NB4 (cell line): ENCODE results near the gene APOBEC3B.
"Not testable (repeated sequence)": the region's sequence is repeated elsewhere in the genome, so short reads cannot be mapped to it uniquely, and the experiment has no call there.

ENCODE experiments used
- DNase-seq: peaks from one replicate; pipeline ENCODE4 v3.0.0; 2010; ENCODE audit warnings: low read depth
- H3K4me3 ChIP-seq: one replicate; pipeline ENCODE4 v1.5.1; 2011; ENCODE audit warnings: mild to moderate bottlenecking, low read depth, low read length, moderate library complexity
- MYC ChIP-seq: IDR thresholded peaks from 2 replicates; pipeline ENCODE4 v1.6.1; 2011; ENCODE audit warnings: low read depth, low read length
- POLR2A ChIP-seq: IDR thresholded peaks from 2 replicates; pipeline ENCODE4 v1.6.1; 2011; ENCODE audit warnings: mild to moderate bottlenecking; ENCODE audit not compliant: insufficient read length; ENCODE audit errors: extremely low read depth
- TF ChIP-seq, protein P1 (sequence below): IDR thresholded peaks from 2 replicates; pipeline ENCODE4 v1.6.1; 2011; ENCODE audit warnings: low read depth, low read length
- TF ChIP-seq, protein P2 (sequence below): IDR thresholded peaks from one replicate; pipeline ENCODE4 v1.5.1; 2012; ENCODE audit warnings: low read depth, low read length

The APOBEC3B gene

DNA sequence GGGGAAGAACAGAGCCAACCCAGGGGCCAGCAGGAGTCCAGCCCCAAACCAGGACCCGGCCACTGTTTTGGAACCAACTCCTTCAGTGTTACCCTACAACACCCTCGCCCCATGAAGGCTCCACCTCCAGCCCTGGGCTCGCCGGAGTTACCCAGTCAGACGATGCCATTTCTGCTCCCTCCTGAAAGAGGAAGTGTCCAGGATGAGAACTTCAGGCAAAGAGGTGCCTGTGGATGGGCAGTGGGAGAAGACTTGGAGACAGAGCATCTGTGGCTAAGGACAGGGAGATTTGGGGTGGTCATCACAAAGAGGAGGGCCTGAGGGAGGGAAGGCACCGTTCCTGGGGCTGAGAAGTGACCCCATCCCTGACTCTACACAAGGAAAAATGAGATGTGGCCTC lies 14.0 kb downstream of the APOBEC3B start:
- DNase-seq = no peak
- no peak overlapping the region for H3K4me3 ChIP-seq
- no peak for TF ChIP-seq MYC
- TF ChIP-seq POLR2A = no peak
- TF ChIP-seq, protein P1, sequence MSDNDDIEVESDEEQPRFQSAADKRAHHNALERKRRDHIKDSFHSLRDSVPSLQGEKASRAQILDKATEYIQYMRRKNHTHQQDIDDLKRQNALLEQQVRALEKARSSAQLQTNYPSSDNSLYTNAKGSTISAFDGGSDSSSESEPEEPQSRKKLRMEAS = no peak
- TF ChIP-seq, protein P2, sequence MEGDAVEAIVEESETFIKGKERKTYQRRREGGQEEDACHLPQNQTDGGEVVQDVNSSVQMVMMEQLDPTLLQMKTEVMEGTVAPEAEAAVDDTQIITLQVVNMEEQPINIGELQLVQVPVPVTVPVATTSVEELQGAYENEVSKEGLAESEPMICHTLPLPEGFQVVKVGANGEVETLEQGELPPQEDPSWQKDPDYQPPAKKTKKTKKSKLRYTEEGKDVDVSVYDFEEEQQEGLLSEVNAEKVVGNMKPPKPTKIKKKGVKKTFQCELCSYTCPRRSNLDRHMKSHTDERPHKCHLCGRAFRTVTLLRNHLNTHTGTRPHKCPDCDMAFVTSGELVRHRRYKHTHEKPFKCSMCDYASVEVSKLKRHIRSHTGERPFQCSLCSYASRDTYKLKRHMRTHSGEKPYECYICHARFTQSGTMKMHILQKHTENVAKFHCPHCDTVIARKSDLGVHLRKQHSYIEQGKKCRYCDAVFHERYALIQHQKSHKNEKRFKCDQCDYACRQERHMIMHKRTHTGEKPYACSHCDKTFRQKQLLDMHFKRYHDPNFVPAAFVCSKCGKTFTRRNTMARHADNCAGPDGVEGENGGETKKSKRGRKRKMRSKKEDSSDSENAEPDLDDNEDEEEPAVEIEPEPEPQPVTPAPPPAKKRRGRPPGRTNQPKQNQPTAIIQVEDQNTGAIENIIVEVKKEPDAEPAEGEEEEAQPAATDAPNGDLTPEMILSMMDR = no peak

- H3K4me3 ChIP-seq = no peak overlapping the region
- no peak for DNase-seq
- TF ChIP-seq, protein P2 = no peak
- TF ChIP-seq, protein P1 = no peak
- TF ChIP-seq MYC = no peak
- no peak for TF ChIP-seq POLR2A
Observed at GRCh38 chr22:38997518-38997917, 15.4 kb downstream of the APOBEC3B start.

- H3K4me3 ChIP-seq = no peak overlapping the region
- TF ChIP-seq, protein P1 = no peak
- TF ChIP-seq, protein P2 = peak; percentile 72
- peak; percentile 91 for DNase-seq
Observed at GRCh38 chr22:39003165-39003638, 21.1 kb downstream of the APOBEC3B start.

- DNase-seq = no peak
- no peak overlapping the region for H3K4me3 ChIP-seq
- TF ChIP-seq, protein P1 = no peak
- TF ChIP-seq, protein P2 = no peak
- TF ChIP-seq MYC (no peak), POLR2A (no peak)
Observed at GRCh38 chr22:39007177-39007576, 25.0 kb downstream of the APOBEC3B start.

DNA sequence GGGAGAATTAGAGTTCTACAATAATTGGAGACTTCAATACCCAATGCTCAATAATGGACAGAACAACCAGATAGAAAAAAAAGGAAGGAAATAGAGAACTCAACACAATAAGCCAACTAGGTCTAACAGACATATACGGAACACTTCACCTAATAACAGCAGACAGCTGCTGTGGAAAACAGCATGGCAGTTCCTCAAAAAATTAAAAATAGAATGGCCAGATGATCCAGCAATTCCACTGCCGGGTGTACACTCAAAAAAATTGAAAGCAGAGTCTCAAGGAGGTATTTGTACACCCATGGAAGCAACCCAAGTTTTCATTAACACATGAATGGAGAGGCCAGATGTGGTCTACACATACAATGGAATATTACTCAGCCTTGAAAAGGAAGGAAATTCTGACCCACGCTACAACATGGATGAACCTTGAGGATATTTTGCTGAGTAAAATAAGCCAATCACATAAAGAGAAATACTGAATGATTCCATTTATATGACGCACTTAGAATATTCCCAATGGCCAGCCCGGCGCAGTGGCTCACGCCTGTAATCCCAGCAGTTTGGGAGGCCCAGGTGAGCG lies 26.2 kb downstream of the APOBEC3B start:
- H3K4me3 ChIP-seq, DNase-seq: not testable (repeated sequence)

DNA sequence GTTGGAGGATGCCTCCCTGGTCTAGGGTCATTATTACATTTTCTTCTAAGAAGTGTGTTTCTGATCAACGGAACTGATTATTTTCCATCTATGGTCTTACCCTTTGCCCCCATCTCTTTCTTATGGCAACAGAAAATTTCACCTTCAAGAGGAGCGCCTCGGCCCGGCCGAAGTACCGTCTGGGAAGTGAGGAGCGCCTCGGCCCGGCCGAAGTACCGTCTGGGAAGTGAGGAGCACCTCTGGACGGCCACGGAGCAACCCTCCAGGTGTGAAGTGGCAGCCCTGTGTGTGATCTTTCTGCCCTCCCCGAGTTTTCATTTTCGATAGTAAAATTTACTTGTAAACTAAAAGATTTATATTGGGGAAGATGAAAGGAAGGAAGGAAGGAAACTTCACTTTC lies 28.8 kb downstream of the APOBEC3B start:
- DNase-seq = no peak
- H3K4me3 ChIP-seq = no peak overlapping the region
- TF ChIP-seq, protein P1 = no peak
- no peak for TF ChIP-seq MYC
- TF ChIP-seq, protein P2 = no peak
- TF ChIP-seq POLR2A = no peak
